OCI-LY7 (cell line): Measurements from ENCODE around the gene SOD3. TPM values are rescaled to one million over a fixed set of nuclear protein-coding genes. Genes with fewer than 3 reads are reported as not detected.

Source experiments
- BruUV-seq: library from RNA; stranded (reverse); fragments of 400-500 nt; replicated peaks from 2 replicates; lab custom pipeline; 2021; lab: Mats Ljungman, UMichigan
- CTCF ChIA-PET: fragments of 300-600 bp; sonication (Branson Sonifier 250); formaldehyde crosslinking; loops from one replicate; lab custom pipeline; 2022; ENCODE audit warnings: antibody characterized with exemption; ENCODE audit not compliant: unreplicated experiment; lab: Charles Lee
- POLR2A ChIA-PET: fragments of 300-600 bp; sonication (Branson Sonifier 250); formaldehyde crosslinking; loops from one replicate; lab custom pipeline; 2022; ENCODE audit warnings: antibody characterized with exemption; lab: Charles Lee
- DNase-seq: peaks from one replicate; pipeline ENCODE4 v3.0.0-alpha.2; 2015; ENCODE audit warnings: low spot score
- H2AFZ ChIP-seq: fragments of 200-600 bp; sonication (generic), shearing (Covaris generic); 2 replicates; pipeline ENCODE4 v1.6.1; 2014; ENCODE audit warnings: mild to moderate bottlenecking, antibody characterized with exemption, low read length, moderate library complexity
- H3K27ac ChIP-seq: fragments of 200-600 bp; sonication (generic); 2 replicates; pipeline ENCODE4 v1.5.1; 2014; ENCODE audit warnings: mixed run types, low read depth, mild to moderate bottlenecking, moderate library complexity, low read length, inconsistent platforms; ENCODE audit not compliant: poor library complexity, severe bottlenecking
- H3K36me3 ChIP-seq: fragments of 200-600 bp; sonication (generic); 2 replicates; pipeline ENCODE4 v1.6.1; 2014; ENCODE audit warnings: mild to moderate bottlenecking, antibody characterized with exemption, low read length, moderate library complexity, mixed read lengths; ENCODE audit not compliant: insufficient read depth
- H3K4me1 ChIP-seq: fragments of 200-600 bp; sonication (generic); 2 replicates; pipeline ENCODE4 v1.5.1; 2014; ENCODE audit warnings: mild to moderate bottlenecking, low read length; ENCODE audit not compliant: insufficient read depth, poor library complexity, severe bottlenecking
- H3K4me2 ChIP-seq: fragments of 200-600 bp; sonication (generic); 2 replicates; pipeline ENCODE4 v1.6.1; 2014; ENCODE audit warnings: mild to moderate bottlenecking, low read length
- H3K4me3 ChIP-seq: fragments of 200-600 bp; sonication (generic); 2 replicates; pipeline ENCODE4 v1.5.1; 2014; ENCODE audit warnings: mild to moderate bottlenecking, low read depth, low read length; ENCODE audit not compliant: poor library complexity, severe bottlenecking
- H3K79me2 ChIP-seq: fragments of 200-600 bp; sonication (generic); 2 replicates; pipeline ENCODE4 v1.6.1; 2016; ENCODE audit warnings: low read depth, mild to moderate bottlenecking, low read length, moderate library complexity, mixed read lengths; ENCODE audit not compliant: insufficient read depth
- H3K9me2 ChIP-seq: fragments of 200-600 bp; sonication (generic); 2 replicates; pipeline ENCODE4 v1.6.1; 2016; ENCODE audit warnings: mild to moderate bottlenecking, low read length, mixed read lengths; ENCODE audit not compliant: insufficient read depth
- H3K9me3 ChIP-seq: fragments of 200-600 bp; sonication (generic); 2 replicates; pipeline ENCODE4 v1.6.1; 2014; ENCODE audit warnings: mild to moderate bottlenecking, mixed run types, low read length, mixed read lengths
- H4K20me1 ChIP-seq: fragments of 200-600 bp; sonication (generic); 2 replicates; pipeline ENCODE4 v1.6.1; 2014; ENCODE audit warnings: mild to moderate bottlenecking, antibody characterized with exemption, low read length, moderate library complexity, mixed read lengths; ENCODE audit not compliant: insufficient read depth
- EZH2phosphoT487 ChIP-seq: fragments of 200-600 bp; sonication (generic); IDR thresholded peaks from 2 replicates; pipeline ENCODE4 v1.6.1; 2018; ENCODE audit warnings: low read depth, borderline replicate concordance, mild to moderate bottlenecking, mixed run types, antibody characterized with exemption, low read length, moderate library complexity, mixed read lengths
- intact Hi-C: fragments of 100-400 bp; cut with micrococcal nuclease; formaldehyde crosslinking; loops from one replicate; pipeline ENCODE4 v1.10.0; 2022; ENCODE audit not compliant: unreplicated experiment
- total RNA-seq, 2 experiments: library from RNA; depleted of rRNA in 1 of 2; stranded (reverse); fragments of >200 nt in 1 of 2; shearing (Covaris generic) in 1 of 2; gene quantifications; 2 replicates each; pipeline ENCODE4 v1.2.3, GENCODE V29; 2014 to 2022
- TF ChIP-seq, protein P1 (sequence below): fragments of 200-600 bp; sonication (generic); conservative IDR thresholded peaks from 2 replicates; pipeline ENCODE4 v1.5.1; 2014; ENCODE audit warnings: mild to moderate bottlenecking, antibody characterized with exemption, low read length, moderate library complexity, mixed read lengths

SOD3 gene
- total RNA-seq, 2 experiments from 2014 or later, result not detected

DNA sequence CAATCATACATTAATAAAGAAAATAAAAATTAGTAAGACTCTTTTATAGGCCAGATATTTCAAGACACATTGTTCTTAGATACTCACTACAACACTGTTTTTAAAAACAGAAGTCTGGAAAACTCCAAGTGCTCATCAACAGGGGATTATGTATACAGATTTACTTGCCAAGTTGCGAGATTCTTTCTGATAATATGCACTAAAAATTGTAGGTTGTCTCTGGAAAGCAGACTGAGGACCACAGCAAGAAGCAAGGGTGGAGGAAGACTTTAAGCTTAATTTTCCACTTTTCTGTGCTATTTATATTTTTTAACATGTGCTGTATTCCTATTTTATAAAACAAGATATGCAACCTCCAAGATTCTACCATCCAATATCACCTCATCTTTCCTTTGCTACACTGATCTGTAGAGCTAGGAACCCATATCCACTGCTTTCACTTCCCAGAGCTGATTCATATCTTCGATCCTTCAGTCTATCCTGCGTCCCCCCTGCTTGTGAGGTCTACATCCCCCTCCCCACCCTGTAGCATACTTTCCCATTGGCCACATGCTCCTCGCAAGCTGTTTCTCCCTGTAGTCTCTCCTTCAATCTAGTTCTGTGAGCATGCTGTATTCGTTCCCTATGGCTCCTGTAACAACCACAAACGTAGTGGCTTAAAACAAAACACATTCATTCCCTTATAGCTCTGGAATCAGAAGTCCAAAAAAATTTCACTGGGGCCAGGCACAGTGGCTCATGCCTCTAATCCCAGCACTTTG is 15.7 kb downstream of the SOD3 start:
- Histone ChIP-seq H3K4me3 (no peak overlapping the region), H3K9me3 (no peaks in the 10 kb centered on the region), H3K4me1 (no peaks in the 10 kb centered on the region), H4K20me1 (no peaks in the 10 kb centered on the region), H3K79me2 (no peaks in the 10 kb centered on the region), H2AFZ (no peak overlapping the region), H3K9me2 (no peaks in the 10 kb centered on the region), H3K36me3 (no peaks in the 10 kb centered on the region), H3K4me2 (no peak overlapping the region), H3K27ac (no peak overlapping the region)
- ChIA-PET POLR2A (no interaction called here), CTCF (no interaction called here)
- TF ChIP-seq, protein P1, sequence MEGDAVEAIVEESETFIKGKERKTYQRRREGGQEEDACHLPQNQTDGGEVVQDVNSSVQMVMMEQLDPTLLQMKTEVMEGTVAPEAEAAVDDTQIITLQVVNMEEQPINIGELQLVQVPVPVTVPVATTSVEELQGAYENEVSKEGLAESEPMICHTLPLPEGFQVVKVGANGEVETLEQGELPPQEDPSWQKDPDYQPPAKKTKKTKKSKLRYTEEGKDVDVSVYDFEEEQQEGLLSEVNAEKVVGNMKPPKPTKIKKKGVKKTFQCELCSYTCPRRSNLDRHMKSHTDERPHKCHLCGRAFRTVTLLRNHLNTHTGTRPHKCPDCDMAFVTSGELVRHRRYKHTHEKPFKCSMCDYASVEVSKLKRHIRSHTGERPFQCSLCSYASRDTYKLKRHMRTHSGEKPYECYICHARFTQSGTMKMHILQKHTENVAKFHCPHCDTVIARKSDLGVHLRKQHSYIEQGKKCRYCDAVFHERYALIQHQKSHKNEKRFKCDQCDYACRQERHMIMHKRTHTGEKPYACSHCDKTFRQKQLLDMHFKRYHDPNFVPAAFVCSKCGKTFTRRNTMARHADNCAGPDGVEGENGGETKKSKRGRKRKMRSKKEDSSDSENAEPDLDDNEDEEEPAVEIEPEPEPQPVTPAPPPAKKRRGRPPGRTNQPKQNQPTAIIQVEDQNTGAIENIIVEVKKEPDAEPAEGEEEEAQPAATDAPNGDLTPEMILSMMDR, result no peak
- no peak for DNase-seq
- BruUV-seq, result no TSS peak
- intact Hi-C loops, result no loop called here

DNA sequence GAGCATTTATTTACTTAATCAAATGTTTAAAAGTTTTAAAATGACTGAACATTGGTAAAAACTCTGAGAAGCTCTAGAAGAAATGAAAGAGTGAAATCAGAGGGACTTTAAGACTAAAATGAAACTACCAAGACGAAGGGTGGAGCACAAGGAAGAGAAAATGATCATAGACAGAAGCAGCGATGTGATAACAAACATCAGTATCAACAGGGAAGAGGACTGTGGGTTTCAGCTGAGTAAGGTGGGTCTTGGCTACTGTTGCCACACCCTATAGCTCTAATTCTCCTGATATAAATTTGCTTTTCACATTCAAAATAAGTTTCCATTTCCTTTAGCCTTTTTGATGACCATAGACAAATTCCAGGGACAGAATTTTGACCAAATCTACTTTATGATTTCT is 18.4 kb downstream of the SOD3 start:
- Histone ChIP-seq H3K36me3 (no peaks in the 10 kb centered on the region), H3K79me2 (no peaks in the 10 kb centered on the region), H3K4me2 (no peak overlapping the region), H3K9me2 (no peaks in the 10 kb centered on the region), H3K4me3 (no peak overlapping the region), H3K27ac (no peak overlapping the region), H2AFZ (no peak overlapping the region), H3K4me1 (no peaks in the 10 kb centered on the region), H3K9me3 (no peaks in the 10 kb centered on the region), H4K20me1 (no peaks in the 10 kb centered on the region)
- no TSS peak for BruUV-seq
- POLR2A ChIA-PET, result no interaction called here
- intact Hi-C loops, result no loop called here
- no peak for DNase-seq
- CTCF ChIA-PET, result no interaction called here
- no peak for TF ChIP-seq EZH2phosphoT487
- TF ChIP-seq, protein P1, result no peak

DNA sequence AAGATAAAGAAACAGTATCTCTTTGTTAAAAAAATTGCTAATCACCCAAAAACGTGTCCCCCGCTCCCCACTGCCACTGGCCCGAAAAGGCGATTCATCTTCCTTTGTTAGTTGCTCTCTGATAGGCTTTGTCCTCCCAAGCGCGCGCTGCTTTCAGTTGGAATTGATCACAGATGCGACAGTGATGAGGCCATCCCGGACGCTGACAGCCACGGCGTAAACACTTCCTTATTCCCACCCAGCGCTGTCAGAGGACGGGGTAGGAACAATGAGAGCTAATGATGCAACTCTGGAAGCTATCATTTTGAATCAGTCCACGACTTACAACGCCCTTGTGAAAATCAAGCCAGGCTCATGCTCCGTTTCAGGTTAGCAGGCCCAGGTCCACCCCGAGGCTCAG is 21.4 kb downstream of the SOD3 start:
- POLR2A ChIA-PET, result no interaction called here
- intact Hi-C loops, result no loop called here
- Histone ChIP-seq H3K9me3 (no peaks in the 10 kb centered on the region), H3K9me2 (no peaks in the 10 kb centered on the region), H3K4me2 (no peak overlapping the region), H3K27ac (no peak overlapping the region), H4K20me1 (no peaks in the 10 kb centered on the region), H3K79me2 (no peaks in the 10 kb centered on the region), H3K4me3 (no peak overlapping the region), H3K4me1 (no peaks in the 10 kb centered on the region), H2AFZ (no peak overlapping the region), H3K36me3 (no peaks in the 10 kb centered on the region)
- no TSS peak for BruUV-seq
- no peak for DNase-seq
- CTCF ChIA-PET, result no interaction called here
- no peak for TF ChIP-seq EZH2phosphoT487
- TF ChIP-seq, protein P1, result no peak
